Renal cortical epithelial cell (primary cell): ENCODE results near the gene DDX53. TPM values are rescaled to one million over a fixed set of nuclear protein-coding genes. Genes with fewer than 3 reads are reported as not detected.

Source experiments
- DNase-seq: peaks from one replicate; pipeline ENCODE4 v3.0.0-alpha.2; 2011; ENCODE audit warnings: low read depth
- total RNA-seq: library from RNA; depleted of rRNA; stranded (reverse); fragments of >200 nt; gene quantifications from 2 replicates; pipeline ENCODE4 v1.2.3, GENCODE V29; 2014

Gene DDX53
- total RNA-seq, 1 donor from 2014 or later = not detected

DNA sequence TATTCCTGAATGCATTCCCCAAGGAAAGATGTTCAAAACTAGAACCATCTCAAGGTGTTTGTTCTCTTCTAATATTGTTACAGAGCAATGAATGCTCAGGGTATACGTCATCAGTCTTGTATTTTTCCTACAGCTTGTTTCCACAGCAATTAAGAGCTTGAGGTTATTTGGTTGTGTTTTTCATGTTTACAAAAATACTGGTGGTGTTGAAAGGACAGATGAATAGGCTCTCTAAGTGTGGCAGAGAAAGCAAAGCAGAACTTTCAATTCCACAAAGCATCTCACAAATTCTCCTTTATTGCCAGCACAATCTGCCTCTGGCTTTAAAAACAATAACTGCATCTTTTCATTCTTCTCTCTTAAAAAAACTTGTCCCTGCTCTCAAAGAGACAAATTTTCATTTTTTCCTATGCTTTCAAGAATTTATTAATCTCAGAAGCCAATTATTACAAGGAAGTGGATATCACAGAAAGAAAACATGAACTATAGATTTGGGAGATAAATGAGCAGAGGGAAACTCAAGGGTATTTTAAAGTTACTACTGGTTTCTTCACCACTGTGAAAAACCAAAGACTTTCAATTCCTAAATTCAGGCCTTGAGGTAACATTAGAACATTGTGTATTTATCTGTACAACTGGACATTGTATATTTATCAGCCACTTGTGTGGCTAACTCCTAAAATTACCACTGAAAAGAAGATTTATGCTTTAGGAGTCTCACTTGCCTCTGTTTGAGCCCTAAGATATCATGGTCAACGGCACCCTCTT is 49.2 kb downstream of the DDX53 start:
- no peak for DNase-seq

DNA sequence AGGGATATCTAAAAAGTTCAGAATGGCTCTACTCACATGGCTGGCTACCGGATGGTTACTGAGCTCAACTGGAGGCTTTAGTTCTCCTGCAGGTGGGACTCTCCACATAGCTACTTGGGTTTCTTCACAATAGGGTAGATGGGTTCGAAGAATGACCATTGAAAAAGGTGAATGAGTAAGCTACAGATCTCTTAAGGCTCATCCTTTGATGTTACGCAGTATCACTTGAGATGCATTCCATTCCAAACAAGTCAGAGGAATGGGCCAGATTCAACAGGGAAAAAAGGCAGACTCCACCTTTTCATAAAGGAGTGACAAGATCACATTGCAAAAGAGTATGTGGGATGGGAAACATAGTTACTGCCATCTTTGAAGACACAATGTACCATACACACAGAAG is 52.6 kb downstream of the DDX53 start:
- no peak for DNase-seq
